ENCODE measurements around the gene CLIP2. TPM values are rescaled to one million over a fixed set of nuclear protein-coding genes. Genes with fewer than 3 reads are reported as not detected.
A peak's percentile ranks its signal among the peaks of the same experiment; 100 is the strongest.
"Not testable (repeated sequence)": the region's sequence is repeated elsewhere in the genome, so short reads cannot be mapped to it uniquely, and the experiment has no call there.

The CLIP2 gene
- total RNA-seq, 1 donor from 2014 or later = 42.0 TPM

DNA sequence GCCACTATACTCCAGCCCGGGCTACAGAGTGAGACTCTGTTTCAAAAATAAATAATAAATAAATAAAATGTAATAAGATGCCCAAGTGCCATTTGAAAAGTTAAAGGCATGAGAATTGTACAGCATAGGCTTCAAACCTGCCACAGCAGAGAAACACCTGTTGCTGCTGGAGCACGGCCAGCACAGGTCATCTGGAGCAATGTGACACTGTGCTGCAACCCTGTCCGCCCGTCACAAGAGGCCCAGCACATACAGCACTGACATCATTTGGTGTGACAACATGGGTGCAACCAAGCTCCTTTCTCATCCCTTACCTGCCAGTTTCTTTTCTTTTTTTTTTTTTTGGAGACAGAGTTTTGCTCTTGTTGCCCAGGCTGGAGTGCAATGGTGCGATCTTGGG, 36.3 kb upstream of the CLIP2 start:
- no peak for DNase-seq (ENCODE audit: low spot score, unreplicated experiment)
- H3K4me1 Mint-ChIP-seq (ENCODE audit: low read depth) = peaks cover 22% of the 10 kb centered on the region
- peak overlapping the region; percentile 96 for H3K4me3 Mint-ChIP-seq (ENCODE audit: low read depth)
- TF ChIP-seq, protein P1, sequence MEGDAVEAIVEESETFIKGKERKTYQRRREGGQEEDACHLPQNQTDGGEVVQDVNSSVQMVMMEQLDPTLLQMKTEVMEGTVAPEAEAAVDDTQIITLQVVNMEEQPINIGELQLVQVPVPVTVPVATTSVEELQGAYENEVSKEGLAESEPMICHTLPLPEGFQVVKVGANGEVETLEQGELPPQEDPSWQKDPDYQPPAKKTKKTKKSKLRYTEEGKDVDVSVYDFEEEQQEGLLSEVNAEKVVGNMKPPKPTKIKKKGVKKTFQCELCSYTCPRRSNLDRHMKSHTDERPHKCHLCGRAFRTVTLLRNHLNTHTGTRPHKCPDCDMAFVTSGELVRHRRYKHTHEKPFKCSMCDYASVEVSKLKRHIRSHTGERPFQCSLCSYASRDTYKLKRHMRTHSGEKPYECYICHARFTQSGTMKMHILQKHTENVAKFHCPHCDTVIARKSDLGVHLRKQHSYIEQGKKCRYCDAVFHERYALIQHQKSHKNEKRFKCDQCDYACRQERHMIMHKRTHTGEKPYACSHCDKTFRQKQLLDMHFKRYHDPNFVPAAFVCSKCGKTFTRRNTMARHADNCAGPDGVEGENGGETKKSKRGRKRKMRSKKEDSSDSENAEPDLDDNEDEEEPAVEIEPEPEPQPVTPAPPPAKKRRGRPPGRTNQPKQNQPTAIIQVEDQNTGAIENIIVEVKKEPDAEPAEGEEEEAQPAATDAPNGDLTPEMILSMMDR (IDR thresholded peaks at IDR 0.05; ENCODE audit: unreplicated experiment) = no peak
- H3K27ac Mint-ChIP-seq = no peak overlapping the region
- no peaks in the 10 kb centered on the region for H3K9me3 Mint-ChIP-seq (ENCODE audit: low read depth)
- no peaks in the 10 kb centered on the region for H3K27me3 Mint-ChIP-seq
- peaks cover 25% of the 10 kb centered on the region for H3K36me3 Mint-ChIP-seq (ENCODE audit: insufficient read depth)

DNA sequence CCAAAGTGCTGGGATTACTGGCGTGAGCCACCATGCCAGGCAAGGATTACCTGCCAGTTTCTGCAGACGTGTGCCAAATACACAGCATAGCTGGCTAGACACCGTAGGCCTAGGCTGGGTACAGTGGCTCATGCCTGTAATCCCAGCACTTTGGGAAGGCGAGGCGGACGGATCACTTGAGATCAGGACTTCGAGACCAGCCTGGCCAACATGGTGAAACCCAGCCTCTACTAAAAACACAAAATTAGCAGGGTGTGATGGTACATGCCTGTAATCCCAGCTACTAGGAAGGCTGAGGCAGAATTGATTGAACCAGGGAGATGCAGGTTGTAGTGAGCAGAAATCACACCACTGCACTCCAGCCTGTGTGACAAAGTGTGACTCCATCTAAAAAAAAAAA, 35.9 kb upstream of the CLIP2 start:
- Mint-ChIP-seq H3K27ac (peak overlapping the region; percentile 85), H3K27me3 (no peaks in the 10 kb centered on the region), H3K36me3 (ENCODE audit: insufficient read depth) (peaks cover 25% of the 10 kb centered on the region), H3K4me3 (ENCODE audit: low read depth) (peak overlapping the region; percentile 96), H3K4me1 (ENCODE audit: low read depth) (peaks cover 22% of the 10 kb centered on the region), H3K9me3 (ENCODE audit: low read depth) (no peaks in the 10 kb centered on the region)
- DNase-seq (ENCODE audit: low spot score, unreplicated experiment) = no peak
- TF ChIP-seq, protein P1 (IDR thresholded peaks at IDR 0.05; ENCODE audit: unreplicated experiment) = no peak

DNA sequence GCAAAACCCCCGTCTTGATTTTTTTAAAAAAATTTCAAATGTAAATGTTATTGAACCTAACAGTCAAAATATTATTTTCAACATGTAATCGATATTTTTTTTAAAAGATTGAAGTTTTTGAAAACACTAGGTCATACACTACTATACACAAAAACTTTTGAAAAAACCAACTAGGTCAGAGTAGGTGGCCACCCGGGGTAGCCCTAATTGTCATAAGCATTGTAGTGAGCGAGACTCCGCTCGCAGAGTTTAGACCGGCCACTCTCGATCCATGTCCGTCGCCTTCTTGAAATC, 35.4 kb upstream of the CLIP2 start:
- H3K27me3 Mint-ChIP-seq = no peaks in the 10 kb centered on the region
- peaks cover 22% of the 10 kb centered on the region for H3K4me1 Mint-ChIP-seq (ENCODE audit: low read depth)
- DNase-seq (ENCODE audit: low spot score, unreplicated experiment) = no peak
- H3K36me3 Mint-ChIP-seq (ENCODE audit: insufficient read depth) = peaks cover 22% of the 10 kb centered on the region
- no peaks in the 10 kb centered on the region for H3K9me3 Mint-ChIP-seq (ENCODE audit: low read depth)
- TF ChIP-seq, protein P1 (IDR thresholded peaks at IDR 0.05; ENCODE audit: unreplicated experiment) = no peak
- H3K4me3 Mint-ChIP-seq (ENCODE audit: low read depth) = peak overlapping the region; percentile 96
- H3K27ac Mint-ChIP-seq = peak overlapping the region; percentile 99

DNA sequence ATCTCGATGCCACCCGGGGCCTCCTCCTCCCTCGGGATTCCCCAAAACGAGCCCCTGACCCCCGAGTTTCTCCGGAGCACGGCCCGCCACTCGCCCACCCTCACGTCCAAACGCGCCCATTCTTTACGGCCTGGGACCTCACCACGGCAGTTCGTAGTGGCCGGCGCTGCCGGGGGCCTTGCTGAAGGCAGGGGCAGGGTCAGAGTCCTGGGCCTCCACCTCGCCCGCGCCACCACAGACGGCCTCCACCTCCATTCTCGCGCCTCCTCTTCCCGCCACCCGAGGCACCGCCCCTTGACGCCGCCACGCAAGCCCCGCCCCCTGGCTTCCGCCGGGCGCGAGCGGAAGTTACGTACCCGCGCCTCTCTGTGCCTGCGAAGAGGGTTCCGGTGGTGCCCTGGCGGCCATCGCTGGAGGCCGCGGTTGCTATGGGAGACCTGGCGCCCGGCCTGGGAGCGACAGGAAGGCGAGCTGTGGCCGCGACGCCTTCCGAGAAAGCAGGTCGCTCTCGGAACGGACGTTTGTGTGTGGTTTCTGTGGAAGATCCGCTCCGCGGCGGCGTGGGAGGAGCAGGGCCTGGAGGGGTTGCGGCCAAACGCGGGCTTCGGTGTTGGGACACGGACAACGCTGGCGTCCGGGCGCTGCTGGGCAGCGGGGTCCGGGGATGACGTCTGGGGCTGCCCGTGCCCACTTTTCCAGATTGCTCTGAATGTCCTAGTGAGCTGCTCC, 34.9 kb upstream of the CLIP2 start, which contains the start of gene RFC2:
RFC2 (minus strand) TSS at position 271 of the 729 bp plus-strand sequence; CDS start at position 255, 16 bp downstream.
- Mint-ChIP-seq H3K4me1 (ENCODE audit: low read depth) (peaks cover 17% of the 10 kb centered on the region), H3K27ac (peak within 1 kb of the TSS; percentile 99), H3K36me3 (ENCODE audit: insufficient read depth) (peaks cover 17% of the 10 kb centered on the region), H3K4me3 (ENCODE audit: low read depth) (peak within 1 kb of the TSS; percentile 96), H3K27me3 (no peaks in the 10 kb centered on the region), H3K9me3 (ENCODE audit: low read depth) (no peaks in the 10 kb centered on the region)
- peak; percentile 97 for DNase-seq (ENCODE audit: low spot score, unreplicated experiment)
- TF ChIP-seq, protein P1 (IDR thresholded peaks at IDR 0.05; ENCODE audit: unreplicated experiment) = peak; percentile 49

DNA sequence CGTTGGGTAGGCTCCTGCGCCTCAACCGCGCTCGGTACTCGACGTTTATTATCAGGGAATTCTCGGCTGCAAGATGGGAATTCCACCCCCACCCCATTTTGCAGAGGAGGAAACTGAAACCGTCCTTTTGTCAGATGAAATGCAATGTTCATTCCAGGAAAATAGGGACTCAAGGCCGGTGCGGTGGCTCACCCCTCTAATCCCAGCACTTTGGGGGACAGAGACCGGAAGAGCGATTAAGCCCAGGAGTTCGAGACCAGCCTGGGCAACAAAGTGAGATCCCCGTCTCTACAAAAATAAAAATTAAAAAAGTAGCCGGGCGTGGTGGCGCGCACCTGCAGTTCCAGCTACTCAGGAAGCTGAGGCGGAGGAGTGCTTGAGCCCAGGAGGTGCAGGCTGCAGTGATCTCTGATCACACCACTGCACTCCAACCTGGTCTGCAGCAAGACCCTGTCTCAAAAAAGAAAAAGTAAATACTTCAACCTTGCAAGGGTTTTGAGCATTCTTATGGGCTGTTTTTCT, 34.3 kb upstream of the CLIP2 start:
- TF ChIP-seq, protein P1 (IDR thresholded peaks at IDR 0.05; ENCODE audit: unreplicated experiment) = no peak
- Mint-ChIP-seq H3K27me3 (no peaks in the 10 kb centered on the region), H3K9me3 (ENCODE audit: low read depth) (no peaks in the 10 kb centered on the region), H3K27ac (peak overlapping the region; percentile 99), H3K36me3 (ENCODE audit: insufficient read depth) (peaks cover 13% of the 10 kb centered on the region), H3K4me3 (ENCODE audit: low read depth) (peak overlapping the region; percentile 96), H3K4me1 (ENCODE audit: low read depth) (peaks cover 15% of the 10 kb centered on the region)
- no peak for DNase-seq (ENCODE audit: low spot score, unreplicated experiment)

DNA sequence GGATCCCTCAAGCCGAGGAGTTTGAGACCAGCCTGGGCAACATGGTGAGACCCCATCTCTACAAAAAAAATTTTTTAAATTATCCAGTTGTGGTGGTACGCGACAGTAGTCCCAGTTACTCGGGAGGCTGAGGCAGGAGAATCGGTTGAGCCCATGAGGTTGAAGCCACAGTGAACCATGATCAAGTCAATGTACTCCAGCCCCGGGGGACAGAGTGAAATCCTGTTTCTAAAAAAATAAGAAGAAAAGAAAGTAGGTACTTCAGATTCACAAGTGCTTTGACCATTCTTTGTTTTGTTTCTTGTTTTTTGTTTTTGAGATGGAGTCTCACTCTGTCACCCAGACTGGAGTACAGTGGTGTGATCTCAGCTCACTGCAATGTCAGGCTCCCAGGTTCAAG, 33.7 kb upstream of the CLIP2 start:
- H3K27me3 Mint-ChIP-seq; H3K9me3 Mint-ChIP-seq (ENCODE audit: low read depth); H3K27ac Mint-ChIP-seq; DNase-seq (ENCODE audit: low spot score, unreplicated experiment); H3K36me3 Mint-ChIP-seq (ENCODE audit: insufficient read depth): not testable (repeated sequence)
- Mint-ChIP-seq H3K4me1 (ENCODE audit: low read depth) (peaks cover 13% of the 10 kb centered on the region), H3K4me3 (ENCODE audit: low read depth) (peak overlapping the region; percentile 96)
